Lung (tissue), 12 donors: Measurements from ENCODE around the gene FOXN3. TPM values are rescaled to one million over a fixed set of nuclear protein-coding genes. Genes with fewer than 3 reads are reported as not detected.

ENCODE experiments used
- ATAC-seq: fragments of 200-7000 bp; cut with Tn5 transposase; one replicate; pipeline ENCODE4 v1.9.1; 2020; ENCODE audit warnings: moderate number of reproducible peaks; ENCODE audit not compliant: insufficient read depth, low FRiP score
- DNase-seq, 3 donors: peaks; one replicate each; pipeline ENCODE4 v3.0.0-alpha.2; 2013 to 2017
- H3K27ac ChIP-seq, 2 donors: one replicate each; pipeline ENCODE4 v1.5.1; 2013; ENCODE audit warnings: mild to moderate bottlenecking in 2 of 2, moderate library complexity in 2 of 2, control low read depth in 1 of 2, inconsistent platforms in 1 of 2, low read depth in 1 of 2, low read length in 1 of 2
- H3K27me3 ChIP-seq, 3 donors: one replicate each; pipeline ENCODE4 v1.5.1; 2013; ENCODE audit warnings: low read length in 2 of 3; ENCODE audit not compliant: control insufficient read depth in 3 of 3, insufficient read depth in 3 of 3
- H3K36me3 ChIP-seq, 4 donors: one replicate each; pipeline ENCODE4 v1.5.1; 2013; ENCODE audit warnings: low read length in 4 of 4, mild to moderate bottlenecking in 1 of 4, moderate library complexity in 1 of 4; ENCODE audit not compliant: control insufficient read depth in 4 of 4, insufficient read depth in 4 of 4
- H3K4me1 ChIP-seq, 5 donors: one replicate each; pipeline ENCODE4 v1.5.1; 2013; ENCODE audit warnings: low read length in 5 of 5, mild to moderate bottlenecking in 2 of 5, moderate library complexity in 1 of 5; ENCODE audit not compliant: control insufficient read depth in 5 of 5, insufficient read depth in 5 of 5
- H3K4me3 ChIP-seq: one replicate; pipeline ENCODE4 v1.5.1; 2013; ENCODE audit warnings: mild to moderate bottlenecking, control low read depth, moderate library complexity
- H3K9ac ChIP-seq, 2 donors: one replicate each; pipeline ENCODE4 v1.5.1; 2013; ENCODE audit warnings: low read length in 2 of 2, control low read depth in 1 of 2; ENCODE audit not compliant: insufficient read depth in 1 of 2
- H3K9me3 ChIP-seq, 4 donors: one replicate each; pipeline ENCODE4 v1.5.1; 2013; ENCODE audit warnings: low read length in 3 of 4, mild to moderate bottlenecking in 1 of 4, moderate library complexity in 1 of 4; ENCODE audit not compliant: control insufficient read depth in 4 of 4, insufficient read depth in 3 of 4
- CTCF ChIP-seq: IDR thresholded peaks from 2 replicates; pipeline ENCODE4 v1.5.1; 2012; ENCODE audit warnings: mild to moderate bottlenecking; ENCODE audit errors: control extremely low read depth, extremely low read depth
- WGBS, 2 donors: extraction: QIAGEN DNeasy Blood & Tissue Kit; methylation state at CpG; one replicate each; pipeline ENCODE4 v1.1.7; 2013; 5-methylcytosine and 5-hydroxymethylcytosine counted together
- polyA plus RNA-seq, 2 donors: library from polyadenylated mRNA; stranded (reverse); fragments of 200-250 nt; gene quantifications; one replicate each; pipeline ENCODE4 v1.2.1, GENCODE V29; 2013
- total RNA-seq, 2 donors: library from RNA; depleted of rRNA in 1 of 2; stranded (reverse); fragments of >200 nt in 1 of 2; gene quantifications; one replicate each; pipeline ENCODE4 v1.2.1, GENCODE V29; 2014 to 2021
- donor health status: control.
- donor health status: control.
- donor health status: Bipolar disorder and iron deficiency.
- donor health status: healthy.
- donor health status: DM: yes; HTN: yes; CAD: no.

FOXN3 gene
- total and polyA plus RNA-seq, 4 donors = 12.7 to 69.7 (median 34.9) TPM

GRCh38 chr14:89418976-89419375, 1.9 kb upstream of the FOXN3 start:
- H3K9me3 ChIP-seq = no peaks in the 10 kb centered on the region
- TF ChIP-seq CTCF = no peak
- no peak for DNase-seq

GRCh38 chr14:89418452-89418851, 1.4 kb upstream of the FOXN3 start:
- TF ChIP-seq CTCF = no peak
- Histone ChIP-seq H3K4me1 (peaks cover 8 to 23% (median 10%) of the 10 kb centered on the region in 5 donors), H3K4me3 (no peak overlapping the region), H3K36me3 (no peaks in the 10 kb centered on the region), H3K27ac (peak overlapping the region; percentile 39 to 96), H3K9ac (no peak overlapping the region), H3K9me3 (no peaks in the 10 kb centered on the region), H3K27me3 (no peaks in the 10 kb centered on the region)
- DNase-seq (no peak), ATAC-seq (no peak)
- WGBS, 2 donors = 55 to 61% methylated on average over 7 of the region's 7 CpGs

More at GRCh38 chr14:89418976-89419375, 1.9 kb upstream of the FOXN3 start:
- WGBS, 2 donors = 45 to 62% methylated on average over 2 of the region's 2 CpGs
- Histone ChIP-seq H3K9ac (no peak overlapping the region), H3K4me1 (peaks cover 7 to 23% (median 8%) of the 10 kb centered on the region in 5 donors), H3K27ac (peak overlapping the region in 1 of 2 donors; percentile 18), H3K4me3 (no peak overlapping the region), H3K36me3 (no peaks in the 10 kb centered on the region), H3K27me3 (no peaks in the 10 kb centered on the region)
- no peak for ATAC-seq

- peak overlapping the region; percentile 68 for H3K4me3 ChIP-seq
- H3K27me3 ChIP-seq = no peaks in the 10 kb centered on the region
- H3K9ac ChIP-seq = peak overlapping the region; percentile 25 to 71
- peaks cover 4 to 18% (median 10%) of the 10 kb centered on the region in 5 donors for H3K4me1 ChIP-seq
- no peaks in the 10 kb centered on the region for H3K9me3 ChIP-seq
- H3K27ac ChIP-seq = peak overlapping the region; percentile 96 to 98
- peak; percentile 54 to 74 (median 71) for DNase-seq
- H3K36me3 ChIP-seq = no peaks in the 10 kb centered on the region
- ATAC-seq = peak; percentile 19
- 1 to 2% methylated on average over 44 to 51 of the region's 51 CpGs for WGBS, 2 donors
- TF ChIP-seq CTCF = peak; percentile 33
Observed at GRCh38 chr14:89417465-89418225, 612 bp upstream of the FOXN3 start.
